Spleen (tissue), 3 donors: ENCODE results near the gene CLASRP.

ENCODE experiments used
- POLR2A ChIP-seq, 3 donors: fragments of 450-650 bp; IDR thresholded peaks; one replicate each; pipeline ENCODE4 v1.5.1; 2017; ENCODE audit warnings: antibody characterized with exemption in 3 of 3, mild to moderate bottlenecking in 1 of 3
- POLR2AphosphoS5 ChIP-seq, 3 donors: sonication (generic); formaldehyde crosslinking; IDR thresholded peaks; one replicate each; pipeline ENCODE4 v1.5.1; 2017; ENCODE audit warnings: antibody characterized with exemption in 3 of 3

DNA sequence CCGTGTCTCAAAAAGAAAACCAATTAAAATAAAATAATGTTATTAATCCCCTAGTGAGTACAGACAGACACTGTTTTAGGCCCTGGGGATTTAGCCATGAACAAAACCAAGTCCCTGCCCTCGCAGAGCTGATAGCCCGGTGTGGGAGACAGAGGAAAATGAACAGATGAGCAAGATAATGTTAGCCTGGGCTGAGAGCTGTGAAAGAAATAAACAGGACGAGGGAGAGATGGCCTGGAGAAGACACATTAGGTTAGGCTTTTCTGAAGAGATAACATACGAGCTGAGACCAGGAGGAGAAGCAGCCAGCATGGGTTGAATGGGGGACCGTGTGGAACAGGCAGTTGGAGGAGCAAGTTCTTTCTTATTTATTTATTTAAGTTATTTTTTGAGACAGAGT is 28.5 kb upstream of the CLASRP start:
- TF ChIP-seq POLR2A (IDR thresholded peaks at IDR 0.05) = no peak
- no peak for TF ChIP-seq POLR2AphosphoS5 (IDR thresholded peaks at IDR 0.05)
